ENCODE measurements around the gene BANF2.
"Not testable (repeated sequence)": the region's sequence is repeated elsewhere in the genome, so short reads cannot be mapped to it uniquely, and the experiment has no call there.

The BANF2 gene

DNA sequence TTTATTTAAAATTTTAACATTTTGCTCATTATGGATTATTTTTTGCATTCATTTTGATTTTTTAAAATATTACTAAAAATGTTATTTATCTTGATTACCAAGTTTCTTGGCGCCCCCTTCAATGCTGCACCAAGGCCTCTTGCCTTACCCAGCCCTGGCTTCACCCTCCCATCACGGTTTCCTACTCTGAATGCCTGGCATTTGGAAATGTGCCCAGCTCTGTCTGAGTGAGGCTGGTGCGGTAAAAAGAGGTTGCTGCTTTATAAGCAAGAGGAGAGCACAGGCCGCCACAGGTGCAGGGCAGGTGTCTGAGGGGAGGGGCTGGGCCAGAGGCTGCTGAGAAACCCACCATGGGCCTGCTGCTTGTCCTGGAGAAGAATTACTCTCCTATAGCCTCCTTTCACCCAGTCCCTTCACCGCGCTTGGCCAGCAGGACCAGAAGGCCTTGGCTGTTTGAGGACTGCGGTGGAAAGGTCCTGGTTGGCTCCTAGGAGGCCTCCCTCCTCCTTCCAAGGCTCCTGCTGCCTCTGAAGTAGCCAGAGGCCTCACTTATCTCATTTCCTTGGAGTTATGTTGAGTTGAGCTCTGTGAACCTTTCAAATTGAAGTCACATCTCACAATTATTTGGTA is 62.6 kb downstream of the BANF2 start:
- H3K27me3 ChIP-seq (ENCODE audit: control insufficient read depth, insufficient read depth, low read length): no peaks in the 10 kb centered on the region
- H3K4me3 ChIP-seq (ENCODE audit: low read length): no peak overlapping the region
- H3K4me1 ChIP-seq (ENCODE audit: control insufficient read depth, insufficient read depth, low read length): no peaks in the 10 kb centered on the region
- no peak overlapping the region for H3K4me2 ChIP-seq (ENCODE audit: low read length)
- no peak overlapping the region for H3K9ac ChIP-seq (ENCODE audit: low read depth, low read length)
- H3K9me3 ChIP-seq (replicated peaks; ENCODE audit: low read length): peaks cover 6% of the 10 kb centered on the region
- H3K36me3 ChIP-seq (ENCODE audit: insufficient read depth, low read length): no peaks in the 10 kb centered on the region

DNA sequence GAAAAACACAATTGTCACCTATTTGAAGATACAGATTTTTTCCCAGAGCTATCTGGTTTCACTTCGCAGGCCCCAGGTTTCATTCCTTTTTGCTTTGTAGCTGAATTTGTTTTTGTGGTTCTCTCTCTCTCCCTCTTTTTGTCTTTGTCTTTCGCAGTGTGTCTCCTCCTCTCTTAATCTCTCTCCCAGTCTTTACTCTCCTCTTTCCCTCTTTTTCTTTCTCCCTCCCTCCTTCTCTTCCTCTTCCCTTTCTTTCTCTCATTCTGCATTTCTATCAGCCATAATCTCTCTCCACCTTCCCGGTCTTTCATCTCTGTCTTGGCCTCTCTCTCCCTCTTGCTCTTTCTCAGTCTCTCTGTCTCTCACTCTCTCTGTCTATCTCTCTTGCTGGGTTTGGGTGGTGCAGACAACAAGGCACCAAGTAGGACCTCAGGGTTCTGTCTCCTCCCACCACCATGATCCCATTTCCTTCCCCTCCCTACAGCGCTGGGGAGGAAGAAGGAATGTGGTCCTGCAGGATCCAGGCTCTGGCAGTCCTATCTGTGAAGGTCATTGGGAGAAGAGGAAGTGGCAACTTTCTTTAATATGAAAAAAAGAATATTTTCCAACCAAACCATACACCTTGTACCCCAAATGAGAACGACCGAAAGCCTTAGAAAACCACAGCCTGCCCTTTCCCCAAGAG is 63.2 kb downstream of the BANF2 start:
- H3K36me3 ChIP-seq (ENCODE audit: insufficient read depth, low read length): no peaks in the 10 kb centered on the region
- peaks cover 6% of the 10 kb centered on the region for H3K9me3 ChIP-seq (replicated peaks; ENCODE audit: low read length)
- H3K4me3 ChIP-seq (ENCODE audit: low read length): no peak overlapping the region
- no peak overlapping the region for H3K4me2 ChIP-seq (ENCODE audit: low read length)
- no peaks in the 10 kb centered on the region for H3K27me3 ChIP-seq (ENCODE audit: control insufficient read depth, insufficient read depth, low read length)
- no peak overlapping the region for H3K9ac ChIP-seq (ENCODE audit: low read depth, low read length)
- H3K4me1 ChIP-seq (ENCODE audit: control insufficient read depth, insufficient read depth, low read length): no peaks in the 10 kb centered on the region

DNA sequence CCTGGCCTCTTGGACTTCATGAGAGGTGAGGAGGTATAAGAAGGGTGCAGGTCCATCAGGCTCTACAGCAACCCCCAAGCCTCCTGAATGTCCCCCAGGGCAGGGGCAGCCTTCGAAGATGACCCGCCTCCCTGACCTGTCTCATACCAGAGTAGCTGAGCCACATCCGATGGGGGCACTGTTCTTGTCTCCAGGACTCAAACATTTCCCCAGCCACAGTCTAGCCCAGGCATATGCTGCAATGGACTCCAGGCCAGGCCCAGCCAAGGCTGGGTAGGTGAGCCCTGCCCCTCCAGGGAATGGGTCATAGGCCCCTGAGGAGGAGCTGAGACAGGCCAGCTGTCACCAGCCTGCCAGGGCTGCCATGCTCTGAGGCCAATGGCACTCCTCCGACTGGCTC is 65.3 kb downstream of the BANF2 start:
- Histone ChIP-seq H3K9me3 (replicated peaks; ENCODE audit: low read length) (no peaks in the 10 kb centered on the region), H3K4me1 (ENCODE audit: control insufficient read depth, insufficient read depth, low read length) (no peaks in the 10 kb centered on the region), H3K27me3 (ENCODE audit: control insufficient read depth, insufficient read depth, low read length) (no peaks in the 10 kb centered on the region), H3K36me3 (ENCODE audit: insufficient read depth, low read length) (no peaks in the 10 kb centered on the region), H3K4me3 (ENCODE audit: low read length) (no peak overlapping the region), H3K4me2 (ENCODE audit: low read length) (no peak overlapping the region), H3K9ac (ENCODE audit: low read depth, low read length) (no peak overlapping the region)

DNA sequence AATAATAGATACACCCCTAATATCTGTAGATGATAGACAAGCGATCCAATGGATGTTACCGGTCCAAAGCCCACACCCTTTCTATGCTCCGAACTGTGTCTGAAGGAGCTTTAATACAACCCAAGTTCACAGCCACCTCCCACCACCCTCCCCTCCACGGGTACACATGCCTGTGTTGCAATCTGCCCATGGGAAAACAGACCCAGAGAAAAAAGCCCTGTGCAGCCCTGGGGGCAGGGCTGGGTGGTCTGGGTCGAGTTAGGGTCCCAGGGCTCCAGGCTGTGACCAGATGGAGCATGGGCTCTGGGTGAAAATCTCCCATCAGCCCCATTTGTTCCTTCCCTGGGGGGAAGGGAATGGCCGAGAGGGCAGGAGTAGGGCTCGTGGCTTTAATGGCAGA is 65.8 kb downstream of the BANF2 start:
- no peak overlapping the region for H3K9ac ChIP-seq (ENCODE audit: low read depth, low read length)
- no peaks in the 10 kb centered on the region for H3K9me3 ChIP-seq (replicated peaks; ENCODE audit: low read length)
- no peak overlapping the region for H3K4me3 ChIP-seq (ENCODE audit: low read length)
- no peak overlapping the region for H3K4me2 ChIP-seq (ENCODE audit: low read length)
- no peaks in the 10 kb centered on the region for H3K27me3 ChIP-seq (ENCODE audit: control insufficient read depth, insufficient read depth, low read length)
- H3K36me3 ChIP-seq (ENCODE audit: insufficient read depth, low read length): no peaks in the 10 kb centered on the region
- H3K4me1 ChIP-seq (ENCODE audit: control insufficient read depth, insufficient read depth, low read length): no peaks in the 10 kb centered on the region

DNA sequence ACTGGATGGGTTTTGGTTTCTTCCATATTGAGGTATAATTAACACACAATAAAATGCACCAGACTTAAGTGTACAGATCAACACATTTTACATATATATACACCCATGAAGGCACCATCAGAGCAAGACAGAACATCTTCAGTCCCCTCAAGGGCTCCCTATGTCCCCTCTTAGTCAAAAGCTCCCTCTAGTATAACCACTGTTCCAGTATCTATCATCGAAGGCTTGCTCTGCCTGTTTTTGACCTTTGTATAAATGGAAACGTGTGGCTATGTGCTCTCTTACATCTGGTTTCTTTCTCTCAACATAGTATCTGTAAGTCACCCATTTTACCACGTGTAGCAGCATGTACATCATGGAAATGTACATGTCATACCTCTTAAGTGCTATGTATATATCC is 66.5 kb downstream of the BANF2 start:
- Histone ChIP-seq H3K4me2 (ENCODE audit: low read length) (no peak overlapping the region), H3K4me1 (ENCODE audit: control insufficient read depth, insufficient read depth, low read length) (no peaks in the 10 kb centered on the region), H3K4me3 (ENCODE audit: low read length) (no peak overlapping the region), H3K9ac (ENCODE audit: low read depth, low read length) (no peak overlapping the region), H3K36me3 (ENCODE audit: insufficient read depth, low read length) (no peaks in the 10 kb centered on the region), H3K27me3 (ENCODE audit: control insufficient read depth, insufficient read depth, low read length) (peaks cover 1% of the 10 kb centered on the region), H3K9me3 (replicated peaks; ENCODE audit: low read length) (no peaks in the 10 kb centered on the region)

DNA sequence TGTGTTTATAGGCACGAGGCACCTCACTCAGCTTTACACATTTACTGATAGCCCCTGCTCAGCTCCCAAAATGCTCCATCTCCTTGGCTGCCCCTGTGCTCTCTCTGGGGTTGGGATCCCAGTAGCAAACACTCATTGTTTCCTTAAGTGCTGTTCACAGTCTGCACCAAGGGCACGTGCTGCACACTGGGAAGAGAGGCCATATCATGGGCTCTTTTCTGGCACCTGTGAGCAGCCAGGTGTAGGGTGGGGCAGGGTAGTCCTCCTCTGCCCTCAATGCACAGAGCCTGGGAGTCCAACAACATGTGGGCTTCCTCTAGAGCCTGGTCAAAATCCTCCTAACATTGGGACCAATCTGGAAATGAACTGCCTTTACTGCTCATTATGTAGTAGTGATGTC is 67.9 kb downstream of the BANF2 start:
- Histone ChIP-seq H3K36me3 (ENCODE audit: insufficient read depth, low read length) (no peaks in the 10 kb centered on the region), H3K9ac (ENCODE audit: low read depth, low read length) (no peak overlapping the region), H3K9me3 (replicated peaks; ENCODE audit: low read length) (no peaks in the 10 kb centered on the region), H3K4me1 (ENCODE audit: control insufficient read depth, insufficient read depth, low read length) (no peaks in the 10 kb centered on the region), H3K4me2 (ENCODE audit: low read length) (no peak overlapping the region), H3K27me3 (ENCODE audit: control insufficient read depth, insufficient read depth, low read length) (peaks cover 6% of the 10 kb centered on the region), H3K4me3 (ENCODE audit: low read length) (no peak overlapping the region)

DNA sequence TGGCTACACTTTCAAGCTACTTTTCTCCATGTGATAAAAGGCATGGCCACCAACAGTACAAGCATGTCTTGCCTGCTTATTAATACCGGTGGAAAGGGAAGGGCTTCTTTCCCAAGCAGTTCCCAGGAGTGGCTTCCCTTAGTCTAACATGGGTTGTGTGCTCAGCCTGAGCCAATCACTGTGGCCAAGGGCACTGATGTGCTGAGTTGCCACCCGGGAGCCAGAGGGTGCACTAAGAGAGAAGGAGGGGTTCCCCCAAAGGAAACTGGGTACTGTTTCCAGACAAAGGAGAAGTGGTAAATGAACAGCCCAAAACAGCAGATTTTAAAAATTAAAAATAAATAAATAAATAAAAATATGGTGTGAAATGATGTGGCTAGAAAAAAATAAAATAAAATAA is 68.5 kb downstream of the BANF2 start:
- no peak overlapping the region for H3K9ac ChIP-seq (ENCODE audit: low read depth, low read length)
- no peaks in the 10 kb centered on the region for H3K4me1 ChIP-seq (ENCODE audit: control insufficient read depth, insufficient read depth, low read length)
- no peaks in the 10 kb centered on the region for H3K36me3 ChIP-seq (ENCODE audit: insufficient read depth, low read length)
- peaks cover 6% of the 10 kb centered on the region for H3K27me3 ChIP-seq (ENCODE audit: control insufficient read depth, insufficient read depth, low read length)
- no peak overlapping the region for H3K4me2 ChIP-seq (ENCODE audit: low read length)
- no peak overlapping the region for H3K4me3 ChIP-seq (ENCODE audit: low read length)
- H3K9me3 ChIP-seq (replicated peaks; ENCODE audit: low read length): no peaks in the 10 kb centered on the region

DNA sequence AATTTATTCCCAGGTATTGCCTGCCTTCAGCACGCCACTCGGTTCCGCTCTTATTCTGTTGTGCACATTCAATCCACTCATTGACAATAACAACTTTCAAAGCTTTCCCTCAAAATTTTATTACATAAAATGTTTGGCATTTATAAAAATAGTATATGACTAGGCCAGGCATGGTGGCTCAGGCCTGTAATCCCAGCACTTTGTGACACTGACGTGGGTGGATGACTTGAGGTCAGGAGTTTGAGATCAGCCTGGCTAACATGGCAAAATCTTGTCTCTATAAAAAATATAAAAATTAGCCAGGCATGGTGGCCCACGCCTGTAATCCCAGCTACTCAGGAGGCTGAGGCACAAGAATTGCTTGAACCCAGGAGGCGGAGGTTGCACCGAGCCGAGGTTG is 70.0 kb downstream of the BANF2 start:
- not testable (repeated sequence) for H3K9me3 ChIP-seq (replicated peaks; ENCODE audit: low read length); H3K4me1 ChIP-seq (ENCODE audit: control insufficient read depth, insufficient read depth, low read length); H3K36me3 ChIP-seq (ENCODE audit: insufficient read depth, low read length); H3K4me3 ChIP-seq (ENCODE audit: low read length); H3K4me2 ChIP-seq (ENCODE audit: low read length); H3K27me3 ChIP-seq (ENCODE audit: control insufficient read depth, insufficient read depth, low read length); H3K9ac ChIP-seq (ENCODE audit: low read depth, low read length)

DNA sequence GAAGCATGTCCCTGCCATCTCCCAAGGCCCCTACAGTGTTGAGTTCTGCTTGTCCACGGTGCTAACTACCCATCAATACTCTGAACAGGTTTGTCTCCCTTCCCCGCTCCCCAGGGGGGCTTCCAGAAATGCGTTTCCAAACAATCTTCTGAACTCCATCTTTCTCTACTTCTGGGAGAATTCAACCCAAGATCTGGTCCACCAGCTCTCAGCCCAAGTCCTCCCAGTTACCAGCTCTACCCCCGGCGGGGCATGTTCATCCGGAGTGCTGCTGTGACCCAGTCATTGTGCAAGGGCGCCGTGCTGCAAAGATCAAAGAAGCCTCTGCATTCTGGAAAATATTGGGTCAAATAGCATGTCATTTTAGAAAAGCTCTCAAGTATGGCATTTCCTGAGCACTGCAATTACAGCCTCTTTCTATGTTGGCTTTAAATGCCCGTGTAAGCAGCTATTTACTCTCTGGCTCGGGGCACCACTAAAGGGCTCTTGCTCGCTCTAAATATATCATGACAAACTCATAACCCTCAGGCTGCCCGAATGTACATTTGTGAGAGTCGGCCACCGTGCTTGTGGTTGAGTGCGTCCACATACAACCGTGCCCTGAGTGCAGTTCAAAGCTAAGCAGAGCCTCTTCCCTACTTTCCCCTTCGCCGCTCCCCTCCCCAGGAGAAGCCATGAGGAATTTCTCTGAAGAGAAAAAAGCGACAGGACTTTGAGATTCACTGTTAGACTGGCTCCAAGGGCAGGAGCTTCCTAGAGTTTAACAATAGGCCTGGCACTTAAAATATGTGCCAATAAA is 71.6 kb downstream of the BANF2 start:
- no peak overlapping the region for H3K4me2 ChIP-seq (ENCODE audit: low read length)
- peaks cover 6% of the 10 kb centered on the region for H3K27me3 ChIP-seq (ENCODE audit: control insufficient read depth, insufficient read depth, low read length)
- H3K4me3 ChIP-seq (ENCODE audit: low read length): no peak overlapping the region
- no peaks in the 10 kb centered on the region for H3K9me3 ChIP-seq (replicated peaks; ENCODE audit: low read length)
- H3K9ac ChIP-seq (ENCODE audit: low read depth, low read length): no peak overlapping the region
- H3K4me1 ChIP-seq (ENCODE audit: control insufficient read depth, insufficient read depth, low read length): no peaks in the 10 kb centered on the region
- no peaks in the 10 kb centered on the region for H3K36me3 ChIP-seq (ENCODE audit: insufficient read depth, low read length)

DNA sequence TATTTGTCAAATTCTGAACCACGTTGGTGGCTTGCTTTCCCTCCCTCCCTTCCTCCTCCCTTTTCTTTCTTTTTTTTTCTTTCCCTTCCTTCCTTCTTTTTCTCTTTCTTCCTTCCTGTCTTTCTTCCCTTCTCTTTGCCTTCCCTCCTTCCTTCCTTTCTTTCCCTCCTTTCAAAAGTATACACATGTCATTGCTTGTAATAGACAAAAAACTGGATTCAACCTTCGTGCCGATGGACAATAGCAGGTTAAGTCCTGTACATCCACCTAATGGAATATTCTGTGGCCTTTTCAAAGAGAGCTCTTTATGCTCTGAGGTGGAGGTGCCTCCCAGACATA is 72.2 kb downstream of the BANF2 start:
- no peak overlapping the region for H3K4me3 ChIP-seq (ENCODE audit: low read length)
- H3K9ac ChIP-seq (ENCODE audit: low read depth, low read length): no peak overlapping the region
- H3K27me3 ChIP-seq (ENCODE audit: control insufficient read depth, insufficient read depth, low read length): peaks cover 6% of the 10 kb centered on the region
- no peak overlapping the region for H3K4me2 ChIP-seq (ENCODE audit: low read length)
- no peaks in the 10 kb centered on the region for H3K36me3 ChIP-seq (ENCODE audit: insufficient read depth, low read length)
- no peaks in the 10 kb centered on the region for H3K4me1 ChIP-seq (ENCODE audit: control insufficient read depth, insufficient read depth, low read length)
- H3K9me3 ChIP-seq (replicated peaks; ENCODE audit: low read length): no peaks in the 10 kb centered on the region

DNA sequence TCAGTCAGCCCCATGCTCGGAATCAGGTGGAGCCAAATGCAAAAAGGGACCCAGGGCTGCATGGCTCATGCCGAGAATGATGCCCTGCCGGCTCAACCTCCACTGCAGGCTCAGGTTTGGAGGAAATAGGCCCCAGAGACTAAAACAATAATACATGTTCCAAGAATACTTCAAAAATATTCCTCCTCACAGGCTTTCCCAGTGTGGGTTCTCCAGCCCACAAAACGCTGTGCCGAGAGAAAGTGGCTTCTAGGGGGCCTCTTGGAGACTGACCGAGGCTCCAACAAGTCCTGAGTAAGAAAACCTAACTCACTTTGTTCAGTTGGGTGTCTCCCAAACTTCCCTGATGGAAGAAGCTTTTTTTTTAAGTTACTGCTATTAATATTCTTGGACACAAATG is 73.9 kb downstream of the BANF2 start:
- no peak overlapping the region for H3K4me3 ChIP-seq (ENCODE audit: low read length)
- no peak overlapping the region for H3K9ac ChIP-seq (ENCODE audit: low read depth, low read length)
- H3K4me1 ChIP-seq (ENCODE audit: control insufficient read depth, insufficient read depth, low read length): no peaks in the 10 kb centered on the region
- no peaks in the 10 kb centered on the region for H3K36me3 ChIP-seq (ENCODE audit: insufficient read depth, low read length)
- no peak overlapping the region for H3K4me2 ChIP-seq (ENCODE audit: low read length)
- peaks cover 6% of the 10 kb centered on the region for H3K27me3 ChIP-seq (ENCODE audit: control insufficient read depth, insufficient read depth, low read length)
- no peaks in the 10 kb centered on the region for H3K9me3 ChIP-seq (replicated peaks; ENCODE audit: low read length)

DNA sequence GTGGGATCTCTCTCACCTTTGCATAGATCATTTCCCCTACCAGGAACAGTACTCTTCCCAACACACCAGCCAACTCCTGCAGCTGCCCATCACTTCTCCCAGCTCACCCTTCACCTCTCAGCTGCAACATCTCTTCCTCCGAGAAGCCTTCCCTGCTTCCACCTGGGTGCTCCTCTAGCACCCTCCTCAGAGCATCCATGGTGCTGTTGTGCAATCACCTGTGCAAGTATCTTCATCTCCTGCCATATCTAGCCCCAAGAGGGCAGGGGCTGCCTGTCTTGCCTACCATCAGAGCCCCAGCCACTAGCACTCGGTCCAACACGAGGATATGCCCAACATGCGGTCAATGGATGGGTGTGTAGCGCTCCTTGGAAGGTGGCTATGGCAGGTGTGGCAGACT is 75.8 kb downstream of the BANF2 start:
- Histone ChIP-seq H3K27me3 (ENCODE audit: control insufficient read depth, insufficient read depth, low read length) (peaks cover 6% of the 10 kb centered on the region), H3K9ac (ENCODE audit: low read depth, low read length) (no peak overlapping the region), H3K36me3 (ENCODE audit: insufficient read depth, low read length) (no peaks in the 10 kb centered on the region), H3K4me3 (ENCODE audit: low read length) (no peak overlapping the region), H3K4me1 (ENCODE audit: control insufficient read depth, insufficient read depth, low read length) (no peaks in the 10 kb centered on the region), H3K4me2 (ENCODE audit: low read length) (no peak overlapping the region), H3K9me3 (replicated peaks; ENCODE audit: low read length) (no peaks in the 10 kb centered on the region)
